BLaER1 treated with 17β-estradiol and CSF1 and Interleukin-3, amounts not matched to agents 10 nM and 100 nM (cell line): ENCODE data around the gene OLA1.
"Not testable (repeated sequence)": the region's sequence is repeated elsewhere in the genome, so short reads cannot be mapped to it uniquely, and the experiment has no call there.

Experiments used
- H3K27ac ChIP-seq, 11 experiments: shearing (Covaris generic); formaldehyde crosslinking; 2 replicates each; pipeline ENCODE4 v1.8.1; 2022
- H3K27me3 ChIP-seq, 11 experiments: shearing (Covaris generic); formaldehyde crosslinking; 2 replicates each; pipeline ENCODE4 v1.8.1; 2022
- H3K36me3 ChIP-seq, 11 experiments: shearing (Covaris generic); formaldehyde crosslinking; 2 replicates each; pipeline ENCODE4 v1.8.1; 2022
- H3K4me1 ChIP-seq, 10 experiments: shearing (Covaris generic); formaldehyde crosslinking; 2 replicates each; pipeline ENCODE4 v1.8.1; 2022
- H3K4me2 ChIP-seq, 11 experiments: shearing (Covaris generic); formaldehyde crosslinking; 2 replicates each; pipeline ENCODE4 v1.8.1; 2022
- H3K4me3 ChIP-seq, 10 experiments: shearing (Covaris generic); formaldehyde crosslinking; 2 replicates each; pipeline ENCODE4 v1.8.1; 2022
- H3K9ac ChIP-seq, 11 experiments: shearing (Covaris generic); formaldehyde crosslinking; 2 replicates each; pipeline ENCODE4 v1.8.1; 2022
- H3K9me3 ChIP-seq, 11 experiments: shearing (Covaris generic); formaldehyde crosslinking; replicated peaks in 1 of 11; 2 replicates each; pipeline ENCODE4 v1.8.1; 2022
- H4K20me1 ChIP-seq, 11 experiments: shearing (Covaris generic); formaldehyde crosslinking; 2 replicates each; pipeline ENCODE4 v1.8.1; 2022
- Cebpa-rat ChIP-seq, 11 experiments: shearing (Covaris generic); IDR thresholded peaks; 2 replicates each; pipeline ENCODE4 v1.8.1; 2022

The OLA1 gene

GRCh38 chr2:174248187-174248997 lies at the start of gene OLA1:
TSS of gene OLA1 (minus strand) at chr2:174248532. CDS start at chr2:174246815, 1,717 bp downstream.
- peaks cover 0 to 8% (median 0%) of the 10 kb centered on the region in 11 experiments; a peak in 4 of 22 replicates for H3K9me3 ChIP-seq
- no peaks in the 10 kb centered on the region for H3K27me3 ChIP-seq
- no peak for TF ChIP-seq Cebpa-rat (IDR thresholded peaks at IDR 0.05)
- peak within 1 kb of the TSS; percentile 60 to 94 (median 90); a peak in 21 of 22 replicates for H3K27ac ChIP-seq
- H3K9ac ChIP-seq = peak within 1 kb of the TSS; percentile 82 to 97 (median 95)
- H3K4me1 ChIP-seq = peaks cover 17 to 38% (median 25%) of the 10 kb centered on the region in 10 experiments
- peak within 1 kb of the TSS; percentile 77 to 96 (median 92) for H3K4me2 ChIP-seq
- peaks cover 0 to 48% (median 39%) of the 10 kb centered on the region in 11 experiments; a peak in 16 of 22 replicates for H4K20me1 ChIP-seq
- peaks cover 20 to 35% (median 31%) of the 10 kb centered on the region in 11 experiments; a peak in 21 of 22 replicates for H3K36me3 ChIP-seq
- peak within 1 kb of the TSS; percentile 60 to 96 (median 89) for H3K4me3 ChIP-seq

GRCh38 chr2:174292908-174293307 lies 44.6 kb upstream of the OLA1 start:
- no peak for TF ChIP-seq Cebpa-rat (IDR thresholded peaks at IDR 0.05)
- Histone ChIP-seq H3K9me3 (peaks cover 14 to 19% (median 16%) of the 10 kb centered on the region in 11 experiments; a peak in 21 of 22 replicates), H3K4me1 (no peaks in the 10 kb centered on the region), H4K20me1 (no peaks in the 10 kb centered on the region), H3K4me3 (no peak overlapping the region), H3K27ac (no peak overlapping the region), H3K27me3 (no peaks in the 10 kb centered on the region), H3K9ac (no peak overlapping the region), H3K4me2 (no peak overlapping the region), H3K36me3 (no peaks in the 10 kb centered on the region)

GRCh38 chr2:174286172-174286571 lies 37.8 kb upstream of the OLA1 start:
- Histone ChIP-seq H3K4me1 (peaks cover 0 to 16% (median 0%) of the 10 kb centered on the region in 10 experiments; a peak in 6 of 20 replicates), H3K27ac (no peak overlapping the region), H3K4me3 (no peak overlapping the region), H3K27me3 (no peaks in the 10 kb centered on the region), H3K9me3 (0 out of 22 replicates have a peak, but pooled peaks cover 0 to 3% (median 0%) of the 10 kb centered on the region in 11 experiments), H4K20me1 (no peaks in the 10 kb centered on the region), H3K9ac (no peak overlapping the region), H3K36me3 (no peaks in the 10 kb centered on the region), H3K4me2 (no peak overlapping the region)
- no peak for TF ChIP-seq Cebpa-rat (IDR thresholded peaks at IDR 0.05)

GRCh38 chr2:174282441-174282840 lies 34.1 kb upstream of the OLA1 start:
- no peak for TF ChIP-seq Cebpa-rat (IDR thresholded peaks at IDR 0.05)
- no peaks in the 10 kb centered on the region for H3K9me3 ChIP-seq
- peaks cover 0 to 16% (median 0%) of the 10 kb centered on the region in 10 experiments; a peak in 6 of 20 replicates for H3K4me1 ChIP-seq
- no peaks in the 10 kb centered on the region for H3K36me3 ChIP-seq
- H3K27me3 ChIP-seq = no peaks in the 10 kb centered on the region
- no peak overlapping the region for H3K4me3 ChIP-seq
- no peak overlapping the region for H3K27ac ChIP-seq
- H4K20me1 ChIP-seq = no peaks in the 10 kb centered on the region
- H3K4me2 ChIP-seq = peak overlapping the region in 4 of 11 experiments; percentile 12 to 71 (median 28); a peak in 5 of 22 replicates
- no peak overlapping the region for H3K9ac ChIP-seq

- Histone ChIP-seq H3K27me3 (no peaks in the 10 kb centered on the region), H3K4me2 (peak overlapping the region in 3 of 11 experiments; percentile 18 to 71 (median 37); a peak in 4 of 22 replicates), H3K36me3 (no peaks in the 10 kb centered on the region), H3K9me3 (no peaks in the 10 kb centered on the region), H3K27ac (no peak overlapping the region), H3K4me3 (no peak overlapping the region), H3K9ac (no peak overlapping the region), H3K4me1 (peaks cover 0 to 16% (median 0%) of the 10 kb centered on the region in 10 experiments; a peak in 6 of 20 replicates), H4K20me1 (no peaks in the 10 kb centered on the region)
- no peak for TF ChIP-seq Cebpa-rat (IDR thresholded peaks at IDR 0.05)
These were observed 33.4 kb upstream of the OLA1 start for GRCh38 chr2:174281736-174282135.

GRCh38 chr2:174280596-174280995 lies 32.3 kb upstream of the OLA1 start:
- no peak for TF ChIP-seq Cebpa-rat (IDR thresholded peaks at IDR 0.05)
- Histone ChIP-seq H3K9ac (no peak overlapping the region), H3K4me2 (no peak overlapping the region), H3K4me1 (peaks cover 0 to 16% (median 0%) of the 10 kb centered on the region in 10 experiments; a peak in 6 of 20 replicates), H4K20me1 (no peaks in the 10 kb centered on the region), H3K27ac (no peak overlapping the region), H3K27me3 (no peaks in the 10 kb centered on the region), H3K4me3 (no peak overlapping the region), H3K36me3 (no peaks in the 10 kb centered on the region), H3K9me3 (no peaks in the 10 kb centered on the region)

- not testable (repeated sequence) for H3K4me1 ChIP-seq, H3K9ac ChIP-seq, H4K20me1 ChIP-seq, H3K4me3 ChIP-seq, H3K27ac ChIP-seq, H3K4me2 ChIP-seq, H3K27me3 ChIP-seq, H3K9me3 ChIP-seq, H3K36me3 ChIP-seq
These were observed 21.9 kb upstream of the OLA1 start for GRCh38 chr2:174270263-174270662.

GRCh38 chr2:174266288-174266687 lies 18.0 kb upstream of the OLA1 start:
- H3K4me2 ChIP-seq = no peak overlapping the region
- no peak overlapping the region for H3K4me3 ChIP-seq
- 0 out of 22 replicates have a peak, but pooled peaks cover 0 to 4% (median 0%) of the 10 kb centered on the region in 11 experiments for H3K9me3 ChIP-seq
- no peaks in the 10 kb centered on the region for H4K20me1 ChIP-seq
- TF ChIP-seq Cebpa-rat (IDR thresholded peaks at IDR 0.05) = no peak
- no peaks in the 10 kb centered on the region for H3K27me3 ChIP-seq
- no peaks in the 10 kb centered on the region for H3K36me3 ChIP-seq
- 0 out of 20 replicates have a peak, but pooled peaks cover 0 to 5% (median 0%) of the 10 kb centered on the region in 10 experiments for H3K4me1 ChIP-seq
- H3K27ac ChIP-seq = no peak overlapping the region
- no peak overlapping the region for H3K9ac ChIP-seq

- H4K20me1 ChIP-seq = no peaks in the 10 kb centered on the region
- no peaks in the 10 kb centered on the region for H3K27me3 ChIP-seq
- 0 out of 22 replicates have a peak, but pooled peaks cover 0 to 3% (median 0%) of the 10 kb centered on the region in 11 experiments for H3K9me3 ChIP-seq
- peaks cover 0 to 6% (median 0%) of the 10 kb centered on the region in 10 experiments; a peak in 1 of 20 replicates for H3K4me1 ChIP-seq
- H3K27ac ChIP-seq = no peak overlapping the region
- no peak overlapping the region for H3K9ac ChIP-seq
- H3K4me2 ChIP-seq = peak overlapping the region in 1 of 11 experiments; percentile 19; a peak in 1 of 22 replicates
- TF ChIP-seq Cebpa-rat (IDR thresholded peaks at IDR 0.05) = no peak
- H3K4me3 ChIP-seq = no peak overlapping the region
- H3K36me3 ChIP-seq = no peaks in the 10 kb centered on the region
These were observed 15.7 kb upstream of the OLA1 start for GRCh38 chr2:174263997-174264396.
